GM18511 (cell line): ENCODE data around the gene AGRN.
"Not testable (repeated sequence)": the region's sequence is repeated elsewhere in the genome, so short reads cannot be mapped to it uniquely, and the experiment has no call there.

Source experiments
- ATAC-seq: cut with Tn5 transposase; IDR thresholded peaks from one replicate; pipeline ENCODE4 v1.9.1; 2021; ENCODE audit warnings: mild to moderate bottlenecking, moderate library complexity; ENCODE audit not compliant: unreplicated experiment

Gene AGRN

GRCh38 chr1:1018321-1018685 is 1.6 kb upstream of the AGRN start:
- ATAC-seq: not testable (repeated sequence)

DNA sequence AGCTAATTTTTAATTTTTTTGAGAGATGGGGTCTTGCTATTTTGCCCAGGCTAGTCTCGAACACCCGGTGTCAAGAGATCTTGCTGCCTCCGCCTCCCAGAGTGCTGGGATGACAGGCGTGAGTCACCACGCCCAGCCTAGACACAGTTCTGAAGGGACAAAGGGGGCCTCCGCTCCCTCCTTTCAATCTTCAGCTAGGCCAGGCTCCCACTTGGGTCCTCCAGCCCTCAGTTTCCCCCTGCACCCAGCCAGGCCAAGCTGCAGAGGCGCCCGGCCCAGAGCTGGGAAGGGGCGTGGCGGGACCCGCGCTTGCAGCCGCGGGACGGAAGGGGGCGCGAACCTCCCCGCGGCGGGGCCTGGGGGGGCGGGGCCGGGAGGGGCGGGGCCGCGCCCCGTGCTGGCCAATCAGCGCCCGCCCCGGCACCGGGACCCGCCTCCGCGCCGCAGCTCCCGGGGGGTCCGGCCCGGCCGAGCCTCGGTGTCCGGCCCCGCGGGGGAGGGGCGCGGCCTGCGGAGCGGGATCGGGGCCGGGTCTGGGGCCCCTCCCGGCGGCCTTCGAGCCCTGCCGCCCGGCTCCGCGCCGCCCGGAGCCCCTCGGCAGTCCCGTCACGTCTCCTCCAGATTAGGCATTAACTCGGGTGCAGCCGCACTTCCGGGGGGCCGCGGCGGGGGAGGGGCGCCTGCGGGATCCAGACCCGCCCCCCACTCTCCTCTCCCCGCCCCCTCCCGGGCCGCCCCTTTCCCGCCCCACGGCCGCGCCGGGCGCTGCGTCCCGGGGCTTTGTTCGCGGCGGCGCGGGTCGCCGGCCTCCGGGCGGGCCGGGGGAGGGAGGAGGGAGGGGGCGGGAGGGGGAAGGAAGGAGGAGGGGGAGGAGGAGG is 559 bp upstream of the AGRN start:
- peak; percentile 70 for ATAC-seq

DNA sequence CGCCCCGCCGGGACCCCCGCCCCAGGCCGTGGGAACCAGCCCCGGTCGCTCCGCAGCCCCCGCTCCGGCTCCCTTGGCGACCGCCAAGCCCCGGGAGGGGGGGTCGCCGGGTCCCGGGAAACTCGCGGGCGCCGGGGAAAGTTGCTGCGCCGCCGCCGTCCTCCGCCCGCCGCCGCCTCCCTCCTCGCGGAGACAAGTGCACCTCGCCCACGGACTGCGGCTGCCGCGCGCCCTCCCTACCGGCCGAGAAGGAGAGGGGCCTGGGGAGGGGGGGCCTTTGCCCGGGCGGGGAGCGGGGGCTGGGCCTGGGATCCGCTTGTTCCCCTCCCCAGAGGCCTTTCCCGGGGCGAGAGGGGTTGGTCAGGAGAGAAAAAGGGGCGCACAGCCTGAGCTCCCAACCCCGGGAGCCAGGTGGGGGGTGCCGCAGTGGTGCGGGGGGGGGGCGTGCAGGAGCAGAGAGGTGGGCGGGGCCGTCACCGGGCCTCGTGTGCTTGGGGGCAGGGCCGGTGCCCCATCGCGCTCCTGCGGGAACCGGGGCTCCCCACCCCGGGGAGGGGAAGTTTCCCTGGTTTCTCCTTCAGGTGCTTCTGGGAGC is 592 bp downstream of the AGRN start:
- peak; percentile 24 for ATAC-seq

GRCh38 chr1:1021010-1021919 is 1.3 kb downstream of the AGRN start:
- ATAC-seq: no peak

GRCh38 chr1:1021920-1022259 is 2.0 kb downstream of the AGRN start:
- ATAC-seq: no peak

GRCh38 chr1:1022302-1023009 is 2.5 kb downstream of the AGRN start:
- ATAC-seq: no peak

DNA sequence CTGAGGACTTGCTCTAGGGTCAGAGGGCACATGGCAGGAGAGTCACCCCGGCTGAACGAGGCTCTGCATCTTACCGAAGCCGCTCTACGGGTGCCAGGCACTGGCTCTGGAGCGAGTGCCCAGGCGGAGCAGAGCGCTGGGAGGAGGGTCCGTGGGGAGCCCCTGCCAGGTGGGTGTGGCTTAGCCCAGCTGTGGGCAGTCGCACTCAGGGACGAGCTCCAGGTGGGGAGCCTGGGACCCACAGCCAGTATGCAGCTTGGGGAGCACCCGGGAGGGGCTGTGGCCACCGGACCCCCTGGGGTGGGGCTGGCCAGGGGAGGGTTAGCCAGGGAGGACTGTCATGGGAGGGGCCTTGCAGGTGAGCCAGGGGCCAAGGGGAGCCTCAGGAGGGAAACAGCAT is 3.8 kb downstream of the AGRN start:
- no peak for ATAC-seq

- no peak for ATAC-seq
Measured at GRCh38 chr1:1024149-1024770, 4.3 kb downstream of the AGRN start.

DNA sequence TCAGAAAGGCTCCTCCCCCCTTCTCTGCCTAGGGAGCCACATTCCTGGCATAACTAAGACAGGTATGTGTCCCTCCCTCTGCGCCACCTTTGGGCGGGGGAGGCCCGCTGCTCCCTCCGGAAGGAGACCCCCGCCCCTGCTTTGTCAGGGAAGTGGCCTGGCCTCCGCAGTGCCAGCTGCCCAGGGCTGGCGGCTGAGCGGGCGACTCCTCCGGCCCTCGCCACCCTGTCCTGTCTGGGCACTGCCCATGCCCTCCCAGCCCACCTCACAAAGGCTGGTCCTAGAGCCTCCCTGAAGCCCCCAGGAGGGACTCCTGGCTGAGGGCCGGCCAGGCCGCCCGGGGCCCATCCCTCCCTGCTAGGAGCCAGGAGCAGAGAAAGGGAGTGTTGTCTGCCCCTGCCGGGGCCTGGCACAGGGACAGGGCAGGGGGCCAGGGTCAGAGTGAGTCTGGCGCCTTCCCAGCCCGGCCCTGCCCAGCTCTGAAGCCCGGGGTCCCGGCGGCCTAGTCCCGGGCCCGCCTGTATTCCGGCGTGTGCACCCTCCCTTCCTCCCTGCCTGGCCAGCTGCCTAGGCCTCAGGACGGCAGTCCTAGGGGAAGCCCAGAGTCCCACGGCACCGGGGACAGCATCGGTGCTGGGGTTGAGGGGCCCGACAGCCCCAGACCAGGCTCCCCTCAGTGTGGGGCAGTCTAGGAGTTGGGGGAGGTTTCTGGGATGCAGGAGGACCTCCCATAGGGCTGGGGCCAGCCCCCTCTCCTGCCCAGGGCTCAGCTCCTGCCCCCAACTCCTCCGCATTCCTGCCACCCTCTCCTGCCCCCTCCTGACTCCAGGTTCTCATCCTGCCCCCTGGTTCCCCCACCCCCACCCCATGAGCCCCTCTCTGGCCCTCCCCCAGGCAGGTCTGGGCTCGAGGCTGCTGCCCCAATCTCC is 5.1 kb downstream of the AGRN start:
- ATAC-seq: no peak

- ATAC-seq: no peak
Measured at GRCh38 chr1:1025730-1026129, 5.8 kb downstream of the AGRN start.

DNA sequence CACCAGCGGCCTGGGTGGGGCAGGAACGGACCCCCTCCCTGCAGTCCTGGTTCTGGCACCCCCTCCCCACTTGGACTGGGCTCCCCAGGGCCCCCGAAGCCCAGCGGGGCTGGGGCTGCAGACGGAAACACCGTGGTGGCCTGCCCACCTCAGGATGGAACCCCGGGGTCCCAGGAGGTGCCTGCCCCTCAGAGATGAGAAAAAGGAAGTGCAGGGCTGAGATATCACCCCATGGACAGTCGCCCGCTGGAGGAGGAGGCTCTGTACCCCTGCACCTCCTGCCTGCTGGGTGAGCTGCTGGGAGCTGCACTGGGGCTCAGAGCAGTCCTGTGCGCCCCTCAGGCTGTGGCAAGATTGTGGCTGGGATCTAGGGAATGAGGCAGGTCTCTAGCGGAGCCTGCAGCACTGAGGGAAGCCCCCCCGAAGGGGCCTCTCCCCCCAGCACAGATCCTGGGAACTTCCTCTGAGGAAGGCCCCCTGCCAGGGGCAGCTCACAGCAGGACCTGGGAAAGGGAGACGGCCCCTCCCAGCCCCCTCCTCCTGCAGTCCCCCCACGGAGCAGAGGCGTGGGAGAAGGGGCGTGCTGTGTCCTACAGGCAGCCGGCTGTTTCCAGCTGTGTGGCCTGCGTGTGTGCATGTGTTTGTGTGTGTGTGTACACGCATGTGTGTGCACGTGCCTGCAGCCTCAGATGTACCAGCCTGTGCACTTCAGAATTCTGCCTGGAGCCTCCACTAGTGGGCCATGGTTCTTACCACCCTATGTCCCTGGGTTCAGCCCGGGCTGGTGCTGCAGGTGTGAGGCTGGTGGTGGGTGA is 6.9 kb downstream of the AGRN start:
- no peak for ATAC-seq

GRCh38 chr1:1027791-1028190 is 7.9 kb downstream of the AGRN start:
- no peak for ATAC-seq

- not testable (repeated sequence) for ATAC-seq
Measured at GRCh38 chr1:1030867-1031658, 11.1 kb downstream of the AGRN start.

DNA sequence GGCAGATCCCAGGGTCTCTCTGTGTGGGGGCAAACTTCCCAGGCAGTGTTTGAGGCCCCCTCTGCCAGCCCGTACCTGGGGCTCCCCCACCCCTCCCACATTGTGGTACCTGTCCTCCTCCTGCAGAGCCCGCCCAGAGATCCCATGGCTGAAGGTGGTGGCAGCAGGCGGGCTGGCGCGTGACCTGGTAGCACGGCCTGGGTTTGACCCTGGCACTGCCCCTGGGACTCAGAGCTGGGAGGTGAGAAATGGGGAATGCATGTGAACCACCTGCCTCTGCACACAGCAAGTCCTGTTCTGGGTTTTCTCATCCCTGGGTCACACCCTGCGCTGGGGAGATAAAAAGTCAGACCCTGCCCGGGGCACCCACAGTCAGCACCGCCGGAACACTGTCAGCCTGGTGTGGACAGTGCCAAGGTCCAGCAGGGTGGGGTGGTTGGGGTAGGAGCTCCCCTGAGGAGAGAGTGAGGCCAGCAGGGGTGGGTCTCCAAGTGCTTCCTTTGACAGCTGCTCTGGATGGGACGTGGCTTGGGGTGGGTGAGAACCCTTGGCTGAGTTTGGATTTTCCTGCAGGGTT is 11.8 kb downstream of the AGRN start:
- ATAC-seq: no peak

GRCh38 chr1:1032424-1032823 is 12.5 kb downstream of the AGRN start:
- ATAC-seq: peak; percentile 15

DNA sequence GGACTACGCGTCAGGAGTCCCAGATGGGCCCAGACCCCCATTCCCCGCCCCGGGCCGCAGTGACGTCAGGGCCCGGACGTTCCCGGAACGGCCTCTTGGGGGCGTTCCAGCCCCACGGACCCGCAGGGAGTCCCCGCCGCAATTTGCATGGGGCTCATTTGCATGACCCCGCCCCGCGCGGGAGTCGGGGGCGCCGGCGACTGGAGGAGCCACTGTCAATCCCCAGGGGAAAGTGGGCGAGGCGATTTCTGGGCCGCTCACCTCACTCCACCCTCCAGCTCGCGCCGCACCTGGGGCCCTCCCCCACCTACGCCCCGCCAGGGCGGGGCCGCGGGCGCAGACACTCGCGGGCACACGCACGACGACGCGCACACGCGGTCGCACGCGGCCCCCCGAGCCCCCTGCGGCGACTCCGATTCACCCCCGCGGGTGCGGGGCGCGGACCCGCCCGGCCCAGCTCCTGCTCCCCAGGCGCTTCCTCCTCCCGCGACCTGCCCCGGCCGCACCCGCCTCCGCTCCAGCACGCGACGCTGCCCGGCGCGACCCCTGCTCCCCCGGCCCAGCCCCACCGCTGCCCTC is 13.2 kb downstream of the AGRN start:
- peak; percentile 84 for ATAC-seq
